ENCODE data around the gene PSMC3.

GRCh38 chr11:47369676-47370075 lies 56.6 kb downstream of the PSMC3 start:
- no peak for TF ChIP-seq CTCF (IDR thresholded peaks at IDR 0.05)
- no peak for TF ChIP-seq POLR2A (IDR thresholded peaks at IDR 0.05)

Measured in right lobe of liver (tissue), 4 donors.